Keratinocyte (primary cell): ENCODE data around the gene PNPLA2. TPM values are rescaled to one million over a fixed set of nuclear protein-coding genes. Genes with fewer than 3 reads are reported as not detected.

ENCODE experiments used
- DNase-seq: peaks from one replicate; pipeline ENCODE4 v3.0.0-alpha.2; 2011; ENCODE audit warnings: low read depth, missing footprints, low spot score
- FAIRE-seq: peaks from 2 replicates; lab custom pipeline; 2011; peaks lifted over from hg19 to GRCh38; lab: Jason Lieb, UNC
- H2AFZ ChIP-seq: 2 replicates; pipeline ENCODE4 v1.6.0; 2012; ENCODE audit warnings: low read length, control low read depth, inconsistent platforms; ENCODE audit not compliant: control insufficient read depth
- H3K27ac ChIP-seq: 2 replicates; pipeline ENCODE4 v1.5.1; 2011; ENCODE audit warnings: low read length; ENCODE audit not compliant: control insufficient read depth, insufficient read depth
- H3K27me3 ChIP-seq: 3 replicates; pipeline ENCODE4 v1.6.0; 2011; ENCODE audit warnings: low read length; ENCODE audit not compliant: control insufficient read depth, insufficient read depth; ENCODE audit errors: extremely low read depth
- H3K36me3 ChIP-seq, 2 experiments: 2 replicates in 1 of 2; 3 replicates in 1 of 2; pipeline ENCODE4 v1.5.1; 2011; ENCODE audit warnings: low read length in 2 of 2, mild to moderate bottlenecking in 1 of 2; ENCODE audit not compliant: control insufficient read depth in 2 of 2, insufficient read depth in 2 of 2; ENCODE audit errors: extremely low read depth in 1 of 2
- H3K4me1 ChIP-seq: 3 replicates; pipeline ENCODE4 v1.5.1; 2011; ENCODE audit warnings: low read length; ENCODE audit not compliant: control insufficient read depth, insufficient read depth; ENCODE audit errors: extremely low read depth
- H3K4me2 ChIP-seq: 3 replicates; pipeline ENCODE4 v1.6.0; 2011; ENCODE audit warnings: low read depth, low read length; ENCODE audit not compliant: control insufficient read depth, insufficient read depth; ENCODE audit errors: extremely low read depth
- H3K4me3 ChIP-seq, 3 experiments: fragments of 200-600 bp in 1 of 3; sonication (generic) in 1 of 3; 2 replicates in 2 of 3; 3 replicates in 1 of 3; pipeline ENCODE4 v1.5.1; 2011 to 2016; ENCODE audit warnings: low read length in 3 of 3, mild to moderate bottlenecking in 3 of 3, control low read depth in 2 of 3, inconsistent platforms in 1 of 3, low read depth in 1 of 3, mixed read lengths in 1 of 3, mixed run types in 1 of 3, moderate library complexity in 1 of 3; ENCODE audit not compliant: control insufficient read depth in 2 of 3, insufficient read depth in 2 of 3; ENCODE audit errors: extremely low read depth in 1 of 3
- H3K79me2 ChIP-seq: 2 replicates; pipeline ENCODE4 v1.6.0; 2012; ENCODE audit warnings: low read length; ENCODE audit not compliant: control insufficient read depth, insufficient read depth
- H3K9ac ChIP-seq: 3 replicates; pipeline ENCODE4 v1.6.0; 2011; ENCODE audit warnings: low read length; ENCODE audit not compliant: control insufficient read depth, insufficient read depth; ENCODE audit errors: extremely low read depth
- H3K9me1 ChIP-seq: 3 replicates; pipeline ENCODE4 v1.6.0; 2011; ENCODE audit warnings: low read length; ENCODE audit not compliant: control insufficient read depth, insufficient read depth; ENCODE audit errors: extremely low read depth
- H3K9me3 ChIP-seq: 2 replicates; pipeline ENCODE4 v1.5.1; 2012; ENCODE audit warnings: low read depth, low read length; ENCODE audit not compliant: control insufficient read depth
- H4K20me1 ChIP-seq: 3 replicates; pipeline ENCODE4 v1.6.0; 2011; ENCODE audit warnings: low read length; ENCODE audit not compliant: control insufficient read depth, insufficient read depth; ENCODE audit errors: extremely low read depth
- EZH2 ChIP-seq: IDR thresholded peaks from one replicate; pipeline ENCODE4 v1.6.1; 2012; ENCODE audit warnings: inconsistent platforms, mild to moderate bottlenecking, low read length, moderate library complexity
- dilution Hi-C: fragments of 300-500 bp; cut with MboI; formaldehyde crosslinking; loops from one replicate; pipeline ENCODE4 v1.7.0; 2020; ENCODE audit warnings: low sequenced_read_pairs; ENCODE audit not compliant: extremely low pct_ligation_motif_present
- polyA plus RNA-seq, 5 experiments: library from polyadenylated mRNA; depleted of rRNA in 3 of 5; stranded (reverse) in 3 of 5; stranded (forward) in 1 of 5; unstranded in 1 of 5; fragments of >200 nt; gene quantifications; 1 replicate in 1 of 5; 2 replicates in 3 of 5; 3 replicates in 1 of 5; pipeline versions ENCODE4 v1.2.1 to v1.2.3, GENCODE V29; 2011 to 2012; ENCODE audit warnings: missing spikeins in 2 of 5, low read depth in 1 of 5, low replicate concordance in 1 of 5
- TF ChIP-seq, protein P1 (sequence below), 3 experiments: IDR thresholded peaks in 1 of 3; conservative IDR thresholded peaks in 1 of 3; optimal IDR thresholded peaks in 1 of 3; 2 replicates in 2 of 3; 3 replicates in 1 of 3; pipeline versions ENCODE3 to v1.5.1; 2011; ENCODE audit warnings: low read length in 3 of 3, mild to moderate bottlenecking in 3 of 3, moderate library complexity in 2 of 3, control low read depth in 1 of 3, inconsistent platforms in 1 of 3; ENCODE audit not compliant: insufficient read depth in 2 of 3; ENCODE audit errors: extremely low read depth in 1 of 3

PNPLA2 gene
- polyA plus RNA-seq, 1 donor (not counting 4 experiments of a cell fraction or from before 2014, with no cell fraction given) = 5.3 TPM

GRCh38 chr11:828506-829175 is 9.9 kb downstream of the PNPLA2 start:
- no peak for DNase-seq
- Histone ChIP-seq H4K20me1 (no peaks in the 10 kb centered on the region), H3K27ac (no peak overlapping the region), H3K27me3 (peaks cover 50% of the 10 kb centered on the region), H3K9me1 (no peaks in the 10 kb centered on the region), H3K79me2 (peaks cover 6% of the 10 kb centered on the region), H3K4me1 (peaks cover 32% of the 10 kb centered on the region), H3K9ac (no peak overlapping the region), H3K4me3 (no peak overlapping the region), H3K9me3 (no peaks in the 10 kb centered on the region), H2AFZ (no peak overlapping the region), H3K36me3 (peaks cover 0 to 4% of the 10 kb centered on the region in 2 experiments), H3K4me2 (no peak overlapping the region)
- FAIRE-seq = no peak
- dilution Hi-C loops = no loop called here
- TF ChIP-seq, protein P1, sequence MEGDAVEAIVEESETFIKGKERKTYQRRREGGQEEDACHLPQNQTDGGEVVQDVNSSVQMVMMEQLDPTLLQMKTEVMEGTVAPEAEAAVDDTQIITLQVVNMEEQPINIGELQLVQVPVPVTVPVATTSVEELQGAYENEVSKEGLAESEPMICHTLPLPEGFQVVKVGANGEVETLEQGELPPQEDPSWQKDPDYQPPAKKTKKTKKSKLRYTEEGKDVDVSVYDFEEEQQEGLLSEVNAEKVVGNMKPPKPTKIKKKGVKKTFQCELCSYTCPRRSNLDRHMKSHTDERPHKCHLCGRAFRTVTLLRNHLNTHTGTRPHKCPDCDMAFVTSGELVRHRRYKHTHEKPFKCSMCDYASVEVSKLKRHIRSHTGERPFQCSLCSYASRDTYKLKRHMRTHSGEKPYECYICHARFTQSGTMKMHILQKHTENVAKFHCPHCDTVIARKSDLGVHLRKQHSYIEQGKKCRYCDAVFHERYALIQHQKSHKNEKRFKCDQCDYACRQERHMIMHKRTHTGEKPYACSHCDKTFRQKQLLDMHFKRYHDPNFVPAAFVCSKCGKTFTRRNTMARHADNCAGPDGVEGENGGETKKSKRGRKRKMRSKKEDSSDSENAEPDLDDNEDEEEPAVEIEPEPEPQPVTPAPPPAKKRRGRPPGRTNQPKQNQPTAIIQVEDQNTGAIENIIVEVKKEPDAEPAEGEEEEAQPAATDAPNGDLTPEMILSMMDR (optimal IDR thresholded peaks at IDR 0.05 in 1 of 3, IDR thresholded peaks at IDR 0.05 in 1 of 3, conservative IDR thresholded peaks at IDR 0.05 in 1 of 3; ENCODE audit: extremely low read depth in 1 of 3, insufficient read depth in 2 of 3, low read length in 3 of 3) = no peak
- no peak for TF ChIP-seq EZH2

DNA sequence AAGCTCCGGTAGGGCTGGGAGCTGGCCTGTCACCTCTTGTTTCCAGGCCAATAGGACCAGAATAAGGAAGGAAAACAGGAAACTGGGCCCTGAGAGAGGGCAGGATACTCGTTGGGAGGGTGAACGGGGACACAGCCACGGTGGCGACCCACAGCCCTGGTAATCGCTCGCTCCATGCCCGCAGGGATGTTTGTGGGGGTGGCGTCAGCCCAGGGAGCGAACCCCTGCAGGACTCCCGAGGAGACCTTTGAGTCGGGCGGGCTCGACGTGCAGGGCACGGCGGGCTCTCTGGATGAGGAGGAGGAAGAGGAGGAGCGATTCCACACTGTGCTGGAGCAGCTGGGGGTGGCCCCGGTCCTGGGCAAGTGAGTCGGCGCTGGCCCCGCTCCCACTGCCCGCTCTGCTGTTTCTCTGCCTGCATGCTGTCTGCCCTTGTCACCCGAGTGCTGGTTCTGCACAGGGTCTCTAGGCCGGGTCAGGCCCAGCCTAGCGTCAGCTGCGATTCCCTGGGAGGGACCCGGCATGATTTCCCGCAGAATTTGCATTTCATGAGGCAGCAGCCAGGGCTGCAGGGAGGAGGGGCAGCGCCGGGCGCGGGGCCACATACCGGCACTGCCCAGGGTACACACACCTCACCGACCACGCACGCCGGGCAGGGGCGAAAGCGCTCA is 10.6 kb downstream of the PNPLA2 start:
- no peaks in the 10 kb centered on the region for H3K9me3 ChIP-seq
- H3K9me1 ChIP-seq = no peaks in the 10 kb centered on the region
- H3K27me3 ChIP-seq = peaks cover 50% of the 10 kb centered on the region
- H3K4me3 ChIP-seq = peak overlapping the region; percentile 1 to 53 (median 42)
- dilution Hi-C loops = no loop called here
- H3K27ac ChIP-seq = no peak overlapping the region
- peak overlapping the region; percentile 76 for H3K4me2 ChIP-seq
- DNase-seq = no peak
- peaks cover 11% of the 10 kb centered on the region for H3K79me2 ChIP-seq
- H2AFZ ChIP-seq = peak overlapping the region; percentile 22
- peaks cover 36% of the 10 kb centered on the region for H3K4me1 ChIP-seq
- H4K20me1 ChIP-seq = no peaks in the 10 kb centered on the region
- H3K36me3 ChIP-seq = peaks cover 0 to 4% of the 10 kb centered on the region in 2 experiments
- TF ChIP-seq EZH2 = peak; percentile 63
- TF ChIP-seq, protein P1 (optimal IDR thresholded peaks at IDR 0.05 in 1 of 3, IDR thresholded peaks at IDR 0.05 in 1 of 3, conservative IDR thresholded peaks at IDR 0.05 in 1 of 3; ENCODE audit: extremely low read depth in 1 of 3, insufficient read depth in 2 of 3, low read length in 3 of 3) = no peak
- FAIRE-seq = no peak
- H3K9ac ChIP-seq = no peak overlapping the region
